Naive thymus-derived CD4-positive, alpha-beta T cell (primary cell): Measurements from ENCODE around the gene ABCC2. TPM values are rescaled to one million over a fixed set of nuclear protein-coding genes. Genes with fewer than 3 reads are reported as not detected.

Experiments used
- ATAC-seq: fragments of 150-1000 bp; cut with Tn5 transposase; 2 replicates; pipeline ENCODE4 v1.10.0; 2021; ENCODE audit warnings: mild to moderate bottlenecking, moderate library complexity
- CTCF ChIA-PET: fragments of 350-600 bp; sonication (Branson Sonifier 250); formaldehyde crosslinking; loops from one replicate; lab custom pipeline; 2021; ENCODE audit warnings: antibody characterized with exemption; lab: Charles Lee
- POLR2A ChIA-PET: fragments of 350-600 bp; sonication (Branson Sonifier 250); formaldehyde crosslinking; loops from one replicate; lab custom pipeline; 2021; ENCODE audit warnings: antibody characterized with exemption, inconsistent platforms; lab: Charles Lee
- DNase-seq, 9 donors: peaks; one replicate each; pipeline versions ENCODE4 v3.0.0 to v3.0.0-alpha.2; 2020 to 2022; ENCODE audit warnings: mixed read lengths in 1 of 9
- H3K27ac ChIP-seq: one replicate; pipeline ENCODE4 v1.7.0; 2013; ENCODE audit warnings: mild to moderate bottlenecking, low read depth, low read length, moderate library complexity
- H3K27me3 ChIP-seq, 2 donors: one replicate each; pipeline ENCODE4 v1.7.0; 2013; ENCODE audit warnings: low read length in 2 of 2, mild to moderate bottlenecking in 2 of 2, moderate library complexity in 2 of 2; ENCODE audit not compliant: control insufficient read depth in 2 of 2, insufficient read depth in 2 of 2
- H3K36me3 ChIP-seq, 3 experiments: 1 replicate in 2 of 3; 2 replicates in 1 of 3; pipeline ENCODE4 v1.7.0; 2013; ENCODE audit warnings: low read length in 3 of 3, mild to moderate bottlenecking in 3 of 3, moderate library complexity in 1 of 3; ENCODE audit not compliant: insufficient read depth in 3 of 3, control insufficient read depth in 2 of 3
- H3K4me1 ChIP-seq, 2 donors: one replicate each; pipeline ENCODE4 v1.7.0; 2013; ENCODE audit warnings: low read length in 2 of 2, mild to moderate bottlenecking in 2 of 2, moderate library complexity in 1 of 2; ENCODE audit not compliant: control insufficient read depth in 2 of 2, insufficient read depth in 2 of 2
- H3K4me3 ChIP-seq: 2 replicates; pipeline ENCODE4 v1.7.0; 2013; ENCODE audit warnings: mild to moderate bottlenecking, low read length
- H3K9me3 ChIP-seq, 3 experiments: 1 replicate in 2 of 3; 2 replicates in 1 of 3; pipeline ENCODE4 v1.7.0; 2013; ENCODE audit warnings: low read length in 3 of 3; ENCODE audit not compliant: control insufficient read depth in 2 of 3
- H3K27ac Mint-ChIP-seq, 9 donors: one replicate each; pipeline ENCODE4 v1.8.0; 2020 to 2022; ENCODE audit warnings: mixed read lengths in 9 of 9, mild to moderate bottlenecking in 8 of 9, moderate library complexity in 5 of 9, inconsistent platforms in 2 of 9
- H3K27me3 Mint-ChIP-seq, 5 donors: one replicate each; pipeline ENCODE4 v1.8.0; 2021 to 2022; ENCODE audit warnings: mixed read lengths in 5 of 5, mild to moderate bottlenecking in 1 of 5
- H3K36me3 Mint-ChIP-seq, 5 donors: one replicate each; pipeline ENCODE4 v1.8.0; 2020 to 2022; ENCODE audit warnings: mixed read lengths in 5 of 5, mild to moderate bottlenecking in 3 of 5, inconsistent platforms in 1 of 5
- H3K4me1 Mint-ChIP-seq, 7 donors: one replicate each; pipeline ENCODE4 v1.8.0; 2020 to 2022; ENCODE audit warnings: mixed read lengths in 7 of 7, mild to moderate bottlenecking in 3 of 7, inconsistent platforms in 1 of 7
- H3K4me3 Mint-ChIP-seq, 10 donors: one replicate each; pipeline ENCODE4 v1.8.0; 2020 to 2022; ENCODE audit warnings: mild to moderate bottlenecking in 10 of 10, mixed read lengths in 10 of 10, moderate library complexity in 6 of 10, inconsistent platforms in 2 of 10
- H3K9me3 Mint-ChIP-seq, 11 donors: one replicate each; pipeline ENCODE4 v1.8.0; 2020 to 2022; ENCODE audit warnings: mixed read lengths in 11 of 11, mild to moderate bottlenecking in 4 of 11, inconsistent platforms in 1 of 11, moderate library complexity in 1 of 11
- intact Hi-C, 2 donors: fragments of 100-400 bp; cut with micrococcal nuclease; formaldehyde crosslinking; loops; one replicate each; pipeline ENCODE4 v1.15.1; 2023
- polyA plus RNA-seq, 2 donors: library from polyadenylated mRNA; unstranded; fragments of 300-500 nt; fragmentation: Illumina TruSeq; gene quantifications; one replicate each; pipeline ENCODE4 v1.2.3, GENCODE V29; 2021
- total RNA-seq, 6 experiments: library from RNA in 5 of 6; stranded (reverse) in 5 of 6; gene quantifications; 1 replicate in 5 of 6; 2 replicates in 1 of 6; pipeline ENCODE4 v1.2.3 and lab custom pipeline; 2021 to 2026

ABCC2 gene
- total and polyA plus RNA-seq, 7 experiments from 2014 or later: 0.95 to 7.6 (median 2.8) TPM

GRCh38 chr10:99852481-99853213 lies 70.2 kb downstream of the ABCC2 start:
- Histone ChIP-seq H3K27me3 (no peaks in the 10 kb centered on the region), H3K9me3 (no peaks in the 10 kb centered on the region), H3K4me1 (no peaks in the 10 kb centered on the region), H3K27ac (no peak overlapping the region), H3K36me3 (no peaks in the 10 kb centered on the region), H3K4me3 (no peak overlapping the region)
- Mint-ChIP-seq H3K27ac (no peak overlapping the region), H3K9me3 (peaks cover 0 to 3% (median 0%) of the 10 kb centered on the region in 11 donors), H3K36me3 (peaks cover 0 to 14% (median 10%) of the 10 kb centered on the region in 5 donors), H3K27me3 (peaks cover 0 to 3% (median 1%) of the 10 kb centered on the region in 5 donors), H3K4me1 (no peaks in the 10 kb centered on the region), H3K4me3 (no peak overlapping the region)
- DNase-seq (no peak), ATAC-seq (no peak)
- POLR2A ChIA-PET: no interaction called here
- CTCF ChIA-PET: interaction anchor here (0.9 to 3.1 kb wide), 2 partner anchors 7 to 193 kb away, joined by 3 to 12 read pairs; no protein-coding TSS in a partner anchor
- intact Hi-C loops: no loop called here

DNA sequence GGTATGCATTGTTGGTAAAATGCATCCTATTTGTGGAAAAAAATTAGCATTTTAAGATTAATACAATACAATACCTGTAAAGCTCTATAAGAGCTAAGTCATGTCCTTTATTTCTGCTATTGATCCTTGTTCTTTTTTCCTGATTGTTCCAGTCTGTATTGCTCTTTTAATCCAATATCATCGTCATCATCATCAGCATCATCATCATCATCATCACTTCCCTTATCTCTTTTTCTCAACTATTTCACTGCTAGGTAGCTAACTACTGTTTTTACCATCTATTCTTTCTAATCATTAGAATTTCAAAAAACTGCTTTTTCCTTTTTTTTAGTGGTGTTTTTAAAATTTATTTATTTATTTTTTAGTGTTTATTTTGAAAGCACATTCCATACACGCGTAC lies 71.2 kb downstream of the ABCC2 start:
- Histone ChIP-seq H3K9me3 (no peaks in the 10 kb centered on the region), H3K4me3 (no peak overlapping the region), H3K4me1 (no peaks in the 10 kb centered on the region), H3K27ac (no peak overlapping the region), H3K36me3 (no peaks in the 10 kb centered on the region), H3K27me3 (no peaks in the 10 kb centered on the region)
- no peak overlapping the region for H3K4me3 Mint-ChIP-seq
- H3K27ac Mint-ChIP-seq: no peak overlapping the region
- peaks cover under 1 to 8% (median 4%) of the 10 kb centered on the region in 5 donors for H3K27me3 Mint-ChIP-seq
- peaks cover 0 to 3% (median 0%) of the 10 kb centered on the region in 11 donors for H3K9me3 Mint-ChIP-seq
- ChIA-PET POLR2A (no interaction called here), CTCF (interaction anchor here (0.9 to 3.1 kb wide), 3 partner anchors 8 to 192 kb away, joined by 3 to 12 read pairs (median 4); no protein-coding TSS in a partner anchor)
- H3K36me3 Mint-ChIP-seq: peaks cover 0 to 14% (median 10%) of the 10 kb centered on the region in 5 donors
- ATAC-seq (no peak), DNase-seq (no peak)
- H3K4me1 Mint-ChIP-seq: no peaks in the 10 kb centered on the region
- intact Hi-C loops: no loop called here

- no peak for DNase-seq
- POLR2A ChIA-PET: no interaction called here
- Mint-ChIP-seq H3K36me3 (peaks cover 0 to 14% (median 10%) of the 10 kb centered on the region in 5 donors), H3K4me1 (no peaks in the 10 kb centered on the region), H3K27me3 (peaks cover 7 to 15% (median 10%) of the 10 kb centered on the region in 5 donors), H3K4me3 (no peak overlapping the region), H3K9me3 (peaks cover 0 to 3% (median 0%) of the 10 kb centered on the region in 11 donors), H3K27ac (no peak overlapping the region)
- Histone ChIP-seq H3K36me3 (no peaks in the 10 kb centered on the region), H3K4me1 (no peaks in the 10 kb centered on the region), H3K4me3 (no peak overlapping the region), H3K27me3 (no peaks in the 10 kb centered on the region), H3K9me3 (no peaks in the 10 kb centered on the region), H3K27ac (no peak overlapping the region)
- no peak for ATAC-seq
- intact Hi-C loops: no loop called here
- CTCF ChIA-PET: interaction anchor here (1.2 to 2.3 kb wide), 2 partner anchors 9 to 11 kb away, joined by 4 to 10 read pairs; no protein-coding TSS in a partner anchor
Measured at GRCh38 chr10:99854860-99855259, 72.4 kb downstream of the ABCC2 start.

GRCh38 chr10:99855479-99856071 lies 73.1 kb downstream of the ABCC2 start:
- H3K27ac ChIP-seq: no peak overlapping the region
- no peak overlapping the region for H3K4me3 ChIP-seq
- intact Hi-C loops: no loop called here
- no peaks in the 10 kb centered on the region for H3K9me3 ChIP-seq
- Mint-ChIP-seq H3K4me1 (no peaks in the 10 kb centered on the region), H3K27me3 (peaks cover 7 to 16% (median 10%) of the 10 kb centered on the region in 5 donors), H3K9me3 (peaks cover 0 to 3% (median 0%) of the 10 kb centered on the region in 11 donors), H3K36me3 (peaks cover 0 to 14% (median 10%) of the 10 kb centered on the region in 5 donors), H3K27ac (no peak overlapping the region), H3K4me3 (no peak overlapping the region)
- ATAC-seq: no peak
- POLR2A ChIA-PET: no interaction called here
- CTCF ChIA-PET: interaction anchor here (2.3 kb wide), 1 partner anchor 10 kb away, joined by 10 read pairs; no protein-coding TSS in a partner anchor
- DNase-seq: no peak
- no peaks in the 10 kb centered on the region for H3K27me3 ChIP-seq
- H3K4me1 ChIP-seq: no peaks in the 10 kb centered on the region
- H3K36me3 ChIP-seq: no peaks in the 10 kb centered on the region

DNA sequence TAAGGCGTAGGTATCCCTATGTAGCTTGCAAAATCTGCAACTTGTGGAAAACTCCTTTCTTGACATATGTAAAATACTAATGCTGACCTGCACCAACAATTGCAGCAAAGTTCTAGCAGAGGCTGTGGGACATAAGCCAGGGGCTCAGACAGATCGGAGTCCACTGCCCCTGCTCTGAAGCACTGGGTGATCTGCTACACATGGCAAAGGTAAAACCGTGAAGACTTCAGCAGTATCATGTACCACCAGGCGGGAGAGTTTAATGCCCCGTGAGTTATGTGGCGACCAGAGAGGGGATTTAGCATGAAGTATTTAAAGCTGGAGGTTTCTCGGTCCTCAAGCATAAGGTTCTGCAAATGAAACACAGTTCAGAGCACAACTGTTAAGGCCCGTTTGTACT lies 76.4 kb downstream of the ABCC2 start:
- Mint-ChIP-seq H3K27ac (peak overlapping the region in 1 of 9 donors; percentile 41), H3K4me1 (no peaks in the 10 kb centered on the region), H3K36me3 (no peaks in the 10 kb centered on the region), H3K27me3 (peaks cover 14 to 23% (median 17%) of the 10 kb centered on the region in 5 donors), H3K9me3 (no peaks in the 10 kb centered on the region), H3K4me3 (no peak overlapping the region)
- POLR2A ChIA-PET: no interaction called here
- H3K4me1 ChIP-seq: no peaks in the 10 kb centered on the region
- no peaks in the 10 kb centered on the region for H3K9me3 ChIP-seq
- intact Hi-C loops: no loop called here
- H3K4me3 ChIP-seq: no peak overlapping the region
- H3K36me3 ChIP-seq: no peaks in the 10 kb centered on the region
- ATAC-seq (no peak), DNase-seq (no peak)
- H3K27ac ChIP-seq: no peak overlapping the region
- H3K27me3 ChIP-seq: no peaks in the 10 kb centered on the region
- CTCF ChIA-PET: interaction anchor here (0.8 to 1.3 kb wide), 2 partner anchors 13 to 149 kb away, joined by 3 read pairs; no protein-coding TSS in a partner anchor

- H3K4me1 ChIP-seq: no peaks in the 10 kb centered on the region
- Mint-ChIP-seq H3K4me3 (no peak overlapping the region), H3K9me3 (peaks cover 0 to 3% (median 0%) of the 10 kb centered on the region in 11 donors), H3K27me3 (peaks cover 17 to 29% (median 24%) of the 10 kb centered on the region in 5 donors), H3K36me3 (no peaks in the 10 kb centered on the region), H3K4me1 (no peaks in the 10 kb centered on the region), H3K27ac (no peak overlapping the region)
- no peaks in the 10 kb centered on the region for H3K27me3 ChIP-seq
- ATAC-seq (no peak), DNase-seq (no peak)
- no peak overlapping the region for H3K4me3 ChIP-seq
- no peaks in the 10 kb centered on the region for H3K9me3 ChIP-seq
- no peaks in the 10 kb centered on the region for H3K36me3 ChIP-seq
- intact Hi-C loops: no loop called here
- no peak overlapping the region for H3K27ac ChIP-seq
- ChIA-PET CTCF (interaction anchor here (0.7 to 0.8 kb wide), 2 partner anchors 14 to 148 kb away, joined by 3 read pairs; no protein-coding TSS in a partner anchor), POLR2A (no interaction called here)
Measured at GRCh38 chr10:99859585-99859984, 77.1 kb downstream of the ABCC2 start.
